ENCODE data around the gene FITM2.

The FITM2 gene

DNA sequence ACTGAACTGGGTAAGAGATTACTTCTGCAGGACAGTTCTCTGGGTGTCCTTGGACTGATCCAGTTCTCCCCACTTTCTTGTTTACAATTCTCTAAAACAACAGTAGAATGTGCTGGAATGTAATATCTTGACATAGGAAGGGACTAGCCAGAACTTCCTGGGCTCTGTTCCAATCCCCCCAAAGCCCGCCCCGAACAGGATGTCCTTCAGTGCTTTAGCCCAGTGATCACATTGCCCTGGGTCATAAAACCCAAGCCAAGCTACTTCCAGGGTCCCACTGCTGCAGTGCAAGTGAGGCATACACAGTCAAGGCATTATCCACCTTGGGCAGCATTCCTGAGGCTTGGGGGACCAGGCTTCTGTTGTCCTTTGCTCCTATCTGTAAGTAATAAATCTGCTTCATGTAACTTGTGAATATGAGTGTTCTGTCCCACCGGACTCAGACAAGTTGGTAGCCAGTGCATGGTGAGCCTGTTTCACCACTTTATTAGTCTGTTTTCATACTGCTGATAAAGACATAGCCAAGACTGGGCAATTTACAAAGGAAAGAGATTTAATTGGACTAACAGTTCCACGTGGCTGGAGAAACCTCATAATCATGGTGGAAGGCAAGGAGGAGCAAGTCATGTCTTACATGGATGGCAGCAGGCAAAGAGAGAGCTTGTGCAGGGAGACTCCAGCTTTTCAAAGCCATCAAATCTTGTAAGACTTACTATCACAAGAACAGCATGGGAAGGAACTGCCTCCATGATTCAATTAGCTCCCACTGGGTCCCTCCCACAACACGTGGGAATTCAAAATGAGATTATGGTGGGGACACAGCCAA lies 23.5 kb downstream of the FITM2 start:
- no peak for TF ChIP-seq CTCF (IDR thresholded peaks at IDR 0.05)

- no peak for TF ChIP-seq CTCF (IDR thresholded peaks at IDR 0.05)
Measured at GRCh38 chr20:44284032-44284431, 27.0 kb downstream of the FITM2 start.

- TF ChIP-seq CTCF (IDR thresholded peaks at IDR 0.05): no peak
Measured at GRCh38 chr20:44282192-44282591, 28.8 kb downstream of the FITM2 start.

DNA sequence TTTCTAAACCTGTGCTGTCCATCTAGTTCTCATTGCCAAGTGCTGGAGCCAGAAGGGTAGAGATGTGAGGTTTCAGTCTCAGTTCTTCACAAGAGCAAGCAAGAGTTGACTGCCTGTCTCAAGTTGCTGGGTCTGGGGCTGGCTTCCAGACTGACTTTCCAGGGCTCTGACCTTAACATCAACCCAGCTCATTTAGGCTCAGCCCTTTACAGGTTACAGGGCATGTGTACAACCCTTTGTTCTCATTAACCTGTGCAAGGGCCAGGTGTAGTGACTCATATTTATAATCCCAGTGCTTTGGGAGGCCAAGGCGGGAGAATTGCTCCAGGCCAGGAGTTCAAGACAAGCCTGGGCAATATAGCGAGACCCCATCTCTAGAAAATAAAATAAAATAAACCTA lies 30.6 kb downstream of the FITM2 start:
- no peak for TF ChIP-seq CTCF (IDR thresholded peaks at IDR 0.05)

GRCh38 chr20:44279228-44279627 lies 31.8 kb downstream of the FITM2 start:
- TF ChIP-seq CTCF (IDR thresholded peaks at IDR 0.05): no peak

DNA sequence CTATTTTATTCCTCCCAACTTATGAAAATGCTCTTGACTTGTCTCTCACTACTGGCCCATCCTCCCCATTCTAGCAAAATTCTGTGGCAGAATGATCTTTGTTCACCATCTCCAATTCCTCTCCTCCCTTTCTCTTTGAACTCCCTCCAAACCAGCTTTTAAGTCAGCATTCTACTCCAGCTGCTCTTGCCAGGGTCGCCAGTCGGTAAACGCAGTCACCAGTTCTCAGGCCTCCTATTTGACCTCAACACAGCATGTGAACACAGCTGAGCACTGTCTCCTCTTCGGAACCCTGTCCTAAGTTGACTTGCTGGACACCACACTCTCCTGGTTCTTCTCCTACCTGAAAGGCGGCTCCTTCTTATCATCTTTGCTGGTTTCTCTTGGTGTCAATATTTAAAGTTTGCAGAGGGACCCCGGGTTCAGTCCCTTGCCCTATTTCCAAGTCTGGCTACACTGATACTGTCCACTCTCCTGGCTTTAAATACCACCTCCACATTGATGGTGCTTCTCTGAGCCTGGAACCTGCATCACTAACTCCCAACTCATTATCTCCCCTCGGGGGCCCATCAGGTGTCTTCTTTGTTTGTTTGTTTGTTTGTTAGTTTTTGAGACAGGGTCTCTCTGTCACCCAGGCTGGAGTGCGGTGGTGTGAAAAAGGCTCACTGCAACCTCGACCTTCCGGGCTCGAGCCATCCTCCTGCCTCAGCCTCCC lies 36.5 kb downstream of the FITM2 start:
- no peak for TF ChIP-seq CTCF (IDR thresholded peaks at IDR 0.05)

- TF ChIP-seq CTCF (IDR thresholded peaks at IDR 0.05): no peak
Measured at GRCh38 chr20:44273231-44274215, 37.5 kb downstream of the FITM2 start.

Measured in LNCAP (cell line).